HepG2 (cell line): ENCODE measurements around the gene PRKCZ. TPM values are rescaled to one million over a fixed set of nuclear protein-coding genes. Genes with fewer than 3 reads are reported as not detected.

Source experiments
- AGO2 ChIP-seq: fragments of 200-400 bp; formaldehyde crosslinking; optimal IDR thresholded peaks from 2 replicates; pipeline ENCODE3; 2017; ENCODE audit warnings: mild to moderate bottlenecking, low read depth, low read length, moderate library complexity
- HDAC1 ChIP-seq: sonication (generic); formaldehyde crosslinking; IDR thresholded peaks from 2 replicates; pipeline ENCODE4 v1.5.1; 2020; ENCODE audit warnings: mild to moderate bottlenecking, missing genetic modification reagents
- KDM5B ChIP-seq: sonication (generic); formaldehyde crosslinking; IDR thresholded peaks from 2 replicates; pipeline ENCODE4 v1.4.0; 2020; ENCODE audit warnings: missing genetic modification reagents, mild to moderate bottlenecking, borderline replicate concordance
- MED8 ChIP-seq: sonication (generic); formaldehyde crosslinking; IDR thresholded peaks from 2 replicates; pipeline ENCODE4 v1.8.1; 2023; ENCODE audit warnings: mild to moderate bottlenecking, missing genetic modification reagents; ENCODE audit not compliant: insufficient replicate concordance
- PHF5A ChIP-seq: IDR thresholded peaks from one replicate; pipeline ENCODE4 v1.6.1; 2018; ENCODE audit warnings: low read depth, missing genetic modification reagents; ENCODE audit not compliant: unreplicated experiment
- SIN3B ChIP-seq: fragments of 150-350 bp; IDR thresholded peaks from 2 replicates; pipeline ENCODE4 v1.6.1; 2014; ENCODE audit warnings: low read length
- SMARCE1 ChIP-seq: fragments of 450-650 bp; IDR thresholded peaks from 2 replicates; pipeline ENCODE4 v1.6.1; 2017; ENCODE audit warnings: borderline replicate concordance
- SSRP1 ChIP-seq: IDR thresholded peaks from 2 replicates; pipeline ENCODE4 v1.6.1; 2016; ENCODE audit warnings: control low read depth
- ZBED4 ChIP-seq: sonication (generic); formaldehyde crosslinking; IDR thresholded peaks from 2 replicates; pipeline ENCODE4 v1.4.0; 2020; ENCODE audit warnings: missing genetic modification reagents, borderline replicate concordance
- ZNF142 ChIP-seq: sonication (generic); formaldehyde crosslinking; IDR thresholded peaks from 2 replicates; pipeline ENCODE4 v1.4.0; 2020; ENCODE audit warnings: missing genetic modification reagents
- ZNF318 ChIP-seq: sonication (generic); formaldehyde crosslinking; IDR thresholded peaks from 2 replicates; pipeline ENCODE4 v1.4.0; 2020; ENCODE audit warnings: mild to moderate bottlenecking, missing genetic modification reagents
- polyA plus RNA-seq, 8 experiments: library from polyadenylated mRNA; depleted of rRNA in 3 of 8; stranded (reverse) in 7 of 8; unstranded in 1 of 8; fragments of >200 nt; fragmentation: Illumina TruSeq in 4 of 8; extraction: Trizol in 4 of 8; gene quantifications; 2 replicates each; pipeline versions ENCODE4 v1.2.1 to v1.2.3, GENCODE V29; 2011 to 2016; ENCODE audit warnings: low read depth in 4 of 8, missing spikeins in 1 of 8, mixed read lengths in 1 of 8; ENCODE audit not compliant: insufficient read depth in 1 of 8
- total RNA-seq, 5 experiments: library from RNA; depleted of rRNA; stranded (reverse); fragments of >200 nt; fragmentation: Illumina TruSeq; extraction: Trizol; gene quantifications; 2 replicates each; pipeline ENCODE4 v1.2.3, GENCODE V29; 2016; ENCODE audit warnings: low read depth in 1 of 5

The PRKCZ gene
- total and polyA plus RNA-seq, 2 of the 13 experiments (the other 11 are each of a cell fraction or from before 2014, with no cell fraction given): 34.7 to 85.2 TPM

GRCh38 chr1:2049225-2049717, 940 bp upstream of the PRKCZ start (continued):
- TF ChIP-seq ZNF318 (no peak), SSRP1 (CRISPR knock-in tag) (no peak), SIN3B (no peak; the same call in 1 of the 2 replicates), KDM5B (no peak; the same call in 1 of the 2 replicates), ZNF142 (CRISPR knock-in tag) (peak; percentile 40; the same call in 1 of the 2 replicates), AGO2 (no peak), SMARCE1 (no peak), PHF5A (CRISPR knock-in tag) (no peak), ZBED4 (CRISPR knock-in tag) (0 out of 2 replicates have a peak, but pooled peaks have one; percentile 9), HDAC1 (CRISPR knock-in tag) (no peak), MED8 (CRISPR knock-in tag) (no peak)
